Lower lobe of right lung (tissue), 2 donors: ENCODE measurements around the gene PGS1. TPM values are rescaled to one million over a fixed set of nuclear protein-coding genes. Genes with fewer than 3 reads are reported as not detected.

Experiments
- ATAC-seq, 2 donors: fragments of 200-7000 bp; cut with Tn5 transposase; one replicate each; pipeline ENCODE4 v1.9.1; 2020 to 2022; ENCODE audit warnings: mild to moderate bottlenecking in 2 of 2, moderate library complexity in 2 of 2
- DNase-seq: peaks from one replicate; pipeline ENCODE4 v3.0.0-alpha.2; 2020
- H3K27ac ChIP-seq: fragments of 200-600 bp; one replicate; pipeline ENCODE4 v1.8.0; 2022
- H3K27me3 ChIP-seq: fragments of 200-600 bp; one replicate; pipeline ENCODE4 v1.8.0; 2022; ENCODE audit warnings: low read depth
- H3K36me3 ChIP-seq: fragments of 200-600 bp; one replicate; pipeline ENCODE4 v1.8.0; 2022; ENCODE audit warnings: mild to moderate bottlenecking
- H3K4me1 ChIP-seq: fragments of 200-600 bp; one replicate; pipeline ENCODE4 v1.8.0; 2022
- H3K4me3 ChIP-seq: fragments of 200-600 bp; one replicate; pipeline ENCODE4 v1.8.0; 2022; ENCODE audit warnings: mild to moderate bottlenecking
- H3K9me3 ChIP-seq: fragments of 200-600 bp; one replicate; pipeline ENCODE4 v1.8.0; 2022
- CTCF ChIP-seq: fragments of 200-600 bp; IDR thresholded peaks from one replicate; pipeline ENCODE4 v1.8.0; 2022; ENCODE audit warnings: antibody characterized with exemption, mild to moderate bottlenecking
- intact Hi-C: fragments of 100-400 bp; cut with DNase I; formaldehyde crosslinking; loops from one replicate; pipeline ENCODE4 v1.11.0; 2022
- total RNA-seq: library from RNA; stranded (reverse); fragmentation: NEBNext Ultra II Directional; extraction: Animal tissue kit (Norgen Biotek cat#: 25700); gene quantifications from one replicate; pipeline ENCODE4 v1.2.1, GENCODE V29; 2021
- donor health status: DM: no; HTN: yes; CAD: no; lungs with severe emphysema.

PGS1 gene
- total RNA-seq, 1 donor from 2014 or later: 90.9 TPM

GRCh38 chr17:78419970-78420815 is 41.7 kb downstream of the PGS1 start:
- intact Hi-C loops: no loop called here
- no peaks in the 10 kb centered on the region for H3K9me3 ChIP-seq
- peaks cover 96% of the 10 kb centered on the region for H3K4me1 ChIP-seq
- peak overlapping the region; percentile 66 for H3K27ac ChIP-seq
- no peak for TF ChIP-seq CTCF
- no peaks in the 10 kb centered on the region for H3K27me3 ChIP-seq
- peak overlapping the region; percentile 2 for H3K4me3 ChIP-seq
- H3K36me3 ChIP-seq: peaks cover 67% of the 10 kb centered on the region
- DNase-seq: no peak
- no peak for ATAC-seq

GRCh38 chr17:78421084-78421533 is 42.7 kb downstream of the PGS1 start:
- H3K27me3 ChIP-seq: no peaks in the 10 kb centered on the region
- no peaks in the 10 kb centered on the region for H3K9me3 ChIP-seq
- peaks cover 96% of the 10 kb centered on the region for H3K4me1 ChIP-seq
- ATAC-seq (no peak), DNase-seq (no peak)
- H3K4me3 ChIP-seq: no peak overlapping the region
- intact Hi-C loops: no loop called here
- peaks cover 68% of the 10 kb centered on the region for H3K36me3 ChIP-seq
- peak overlapping the region; percentile 27 for H3K27ac ChIP-seq
- TF ChIP-seq CTCF: no peak

GRCh38 chr17:78421534-78422266 is 43.3 kb downstream of the PGS1 start:
- peaks cover 74% of the 10 kb centered on the region for H3K36me3 ChIP-seq
- H3K27ac ChIP-seq: peak overlapping the region; percentile 27
- peak; percentile 99 for TF ChIP-seq CTCF
- no peaks in the 10 kb centered on the region for H3K27me3 ChIP-seq
- intact Hi-C loops: no loop called here
- peak overlapping the region; percentile 4 for H3K4me3 ChIP-seq
- no peaks in the 10 kb centered on the region for H3K9me3 ChIP-seq
- ATAC-seq: peak; percentile 76 to 80
- peak; percentile 85 for DNase-seq
- peaks cover 93% of the 10 kb centered on the region for H3K4me1 ChIP-seq

GRCh38 chr17:78422267-78422605 is 43.8 kb downstream of the PGS1 start:
- peaks cover 88% of the 10 kb centered on the region for H3K4me1 ChIP-seq
- H3K4me3 ChIP-seq: no peak overlapping the region
- H3K9me3 ChIP-seq: no peaks in the 10 kb centered on the region
- TF ChIP-seq CTCF: peak; percentile 15
- DNase-seq: no peak
- H3K27me3 ChIP-seq: no peaks in the 10 kb centered on the region
- ATAC-seq: no peak
- peaks cover 80% of the 10 kb centered on the region for H3K36me3 ChIP-seq
- peak overlapping the region; percentile 27 for H3K27ac ChIP-seq
- intact Hi-C loops: no loop called here

DNA sequence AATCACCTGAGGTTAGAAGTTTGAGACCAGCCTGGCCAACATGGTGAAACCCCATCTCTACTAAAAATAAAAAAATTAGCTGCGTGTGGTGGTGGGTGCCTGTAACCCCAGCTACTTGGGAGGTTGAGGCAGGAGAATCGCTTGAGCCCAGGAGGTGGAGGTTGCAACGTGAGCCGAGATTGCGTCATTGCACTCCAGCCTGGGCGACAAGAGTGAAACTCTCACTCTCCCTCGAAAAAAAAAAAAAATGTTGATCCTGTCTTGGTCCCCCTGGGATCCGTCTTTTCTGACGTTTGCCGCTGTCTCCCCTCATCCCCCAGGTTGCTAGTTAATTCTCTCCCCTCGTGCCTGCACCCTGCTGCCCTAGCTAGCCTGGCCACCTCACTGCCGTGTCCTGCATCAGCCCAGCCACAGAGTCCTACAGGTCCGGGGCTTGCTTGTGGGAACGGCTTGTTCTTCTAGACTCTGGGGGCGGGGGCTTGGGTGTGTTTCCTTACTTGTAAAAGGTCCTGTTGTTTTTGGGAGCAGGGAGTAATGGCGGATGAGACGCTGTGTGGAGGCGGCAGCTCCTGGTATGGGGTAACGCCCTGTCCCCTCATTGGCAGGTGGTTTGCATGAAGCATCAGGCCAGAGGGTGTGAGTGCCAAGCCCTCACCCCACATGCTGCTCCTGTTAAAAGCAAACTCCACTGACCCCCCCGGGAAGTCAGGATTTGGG is 44.6 kb downstream of the PGS1 start:
- DNase-seq: no peak
- intact Hi-C loops: no loop called here
- no peak overlapping the region for H3K4me3 ChIP-seq

More for the DNA sequence above, 44.6 kb downstream of the PGS1 start:
- Histone ChIP-seq H3K9me3 (no peaks in the 10 kb centered on the region), H3K27ac (peak overlapping the region; percentile 27), H3K4me1 (peaks cover 80% of the 10 kb centered on the region), H3K27me3 (no peaks in the 10 kb centered on the region), H3K36me3 (peaks cover 87% of the 10 kb centered on the region)
- no peak for ATAC-seq
- TF ChIP-seq CTCF: no peak
